Hindlimb muscle (tissue), 1 donor: ENCODE measurements around the gene C15orf40. TPM values are rescaled to one million over a fixed set of nuclear protein-coding genes. Genes with fewer than 3 reads are reported as not detected.
"Not testable (repeated sequence)": the region's sequence is repeated elsewhere in the genome, so short reads cannot be mapped to it uniquely, and the experiment has no call there.

Experiments
- DNase-seq: peaks from one replicate; pipeline ENCODE4 v3.0.0-alpha.2; 2013
- polyA plus RNA-seq: library from polyadenylated mRNA; unstranded; fragments of 120-200 nt; gene quantifications from one replicate; pipeline ENCODE4 v1.2.1, GENCODE V29; 2013; ENCODE audit not compliant: insufficient read length

C15orf40 gene
- polyA plus RNA-seq, 1 donor: 17.9 TPM

- no peak for DNase-seq
These were observed 59.8 kb downstream of the C15orf40 start for GRCh38 chr15:82951472-82952157.

GRCh38 chr15:82950746-82951370 lies 60.6 kb downstream of the C15orf40 start:
- no peak for DNase-seq

DNA sequence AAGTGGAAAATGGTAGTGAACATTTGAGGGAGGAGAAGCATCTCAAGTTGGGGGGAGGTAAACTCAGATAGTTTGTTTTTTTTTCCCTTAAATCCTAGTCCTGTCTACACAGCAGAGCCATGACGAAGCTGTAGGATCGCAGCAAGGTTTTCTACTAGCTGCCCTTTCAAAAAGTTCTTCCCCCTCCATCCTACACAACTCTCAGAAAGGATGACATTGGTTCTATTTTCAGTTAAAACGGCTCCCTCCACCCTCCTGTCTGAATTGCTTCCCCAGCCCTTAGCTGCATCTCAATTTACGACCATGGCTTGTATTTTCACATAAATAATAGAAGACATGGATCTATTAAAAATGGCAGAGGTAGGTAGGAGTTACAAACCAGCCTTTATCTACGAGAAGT lies 61.1 kb downstream of the C15orf40 start:
- DNase-seq: no peak

DNA sequence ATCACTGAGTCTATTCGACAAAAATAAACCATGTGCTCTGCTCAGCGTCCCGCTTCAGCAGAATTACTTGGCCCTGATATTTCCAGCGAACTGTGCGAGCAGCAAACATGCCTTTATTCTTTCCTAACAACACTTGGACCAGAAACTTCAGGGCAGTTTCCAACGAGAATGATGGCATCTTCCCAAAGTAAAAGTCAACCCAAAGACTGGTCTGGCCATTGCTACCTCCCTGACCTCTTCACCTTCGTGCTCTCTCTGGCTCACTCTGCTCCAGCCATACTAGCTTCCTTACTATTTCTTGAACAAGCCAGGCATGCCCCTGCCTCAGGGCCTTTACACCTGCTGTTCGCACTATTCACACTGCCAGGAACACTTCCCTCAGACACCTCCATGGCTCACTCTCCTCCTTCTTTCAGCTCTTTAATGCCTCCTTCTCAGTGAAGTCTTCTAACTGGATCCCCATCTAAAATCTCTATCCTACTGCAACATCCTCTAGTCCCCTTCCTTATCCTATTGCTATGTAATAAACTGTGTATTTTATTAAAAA lies 65.2 kb downstream of the C15orf40 start:
- no peak for DNase-seq

DNA sequence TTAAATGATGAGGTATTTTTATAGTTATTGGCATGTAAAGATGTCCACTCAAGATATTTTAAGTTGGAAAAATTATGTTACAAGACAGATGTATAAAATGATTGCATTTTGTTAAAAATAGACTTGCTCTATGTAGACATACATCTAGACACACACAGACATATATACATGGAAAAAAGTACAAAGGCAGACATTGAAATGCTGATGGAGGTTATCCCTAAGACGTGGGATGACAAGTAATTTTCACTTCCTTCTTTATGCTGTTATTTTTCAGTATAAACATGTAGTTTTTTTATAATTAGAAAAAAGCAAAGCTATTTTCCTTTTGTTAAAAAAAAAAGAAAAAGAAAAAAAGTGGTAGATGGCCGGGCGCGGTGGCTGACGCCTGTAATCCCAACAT lies 66.1 kb downstream of the C15orf40 start:
- DNase-seq: no peak

DNA sequence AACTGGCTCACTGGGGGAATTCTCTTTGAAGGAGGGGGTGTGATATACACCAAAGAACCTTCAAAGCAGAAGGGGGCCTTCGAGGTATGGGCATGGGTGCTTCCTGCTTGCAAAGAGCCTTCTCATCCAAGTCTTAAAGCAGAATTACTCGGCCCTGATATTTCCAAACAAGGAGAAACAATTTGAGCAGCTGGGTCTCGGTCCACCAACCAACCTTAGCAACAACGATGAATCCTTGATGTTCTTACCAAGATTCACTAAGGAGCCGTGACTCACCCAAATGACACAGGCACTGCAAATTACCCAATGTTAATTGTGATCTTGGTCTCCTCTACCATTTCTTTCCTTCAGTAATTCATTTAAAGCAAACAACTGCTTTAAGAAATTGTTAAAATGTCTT lies 66.6 kb downstream of the C15orf40 start:
- DNase-seq: no peak

GRCh38 chr15:82944056-82944455 lies 67.4 kb downstream of the C15orf40 start:
- DNase-seq: no peak

DNA sequence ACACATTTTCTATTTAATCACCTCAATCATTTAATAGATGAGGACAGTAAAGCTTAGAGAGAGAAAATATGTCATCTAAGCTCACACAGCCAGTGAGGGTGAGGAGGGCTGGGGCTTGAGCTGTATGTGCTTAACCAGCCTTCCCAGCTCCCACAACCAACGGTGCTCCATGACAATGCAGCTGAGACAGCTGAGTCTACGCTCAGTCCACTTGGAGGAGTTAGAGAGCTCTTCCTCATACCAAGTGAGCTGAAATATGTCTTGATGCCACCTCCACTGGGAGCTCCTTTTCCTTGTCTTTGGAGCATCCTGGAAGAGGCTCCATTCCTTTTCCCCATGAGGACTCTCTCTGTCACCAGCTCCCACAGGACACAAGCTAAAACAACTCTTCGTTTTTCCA lies 68.3 kb downstream of the C15orf40 start:
- no peak for DNase-seq

GRCh38 chr15:82942691-82943090 lies 68.7 kb downstream of the C15orf40 start:
- DNase-seq: no peak

- DNase-seq: not testable (repeated sequence)
These were observed 71.8 kb downstream of the C15orf40 start for GRCh38 chr15:82939678-82940077.

Other genes starting within 250 kb of the C15orf40 start
- gene FSD2, start 205.6 kb downstream of the C15orf40 start, polyA plus RNA-seq: 44.5 TPM
- gene WHAMM, start 202.0 kb downstream of the C15orf40 start, polyA plus RNA-seq: 10.8 TPM
- 22.4 TPM for gene HOMER2, start 58.9 kb downstream of the C15orf40 start, polyA plus RNA-seq
- gene RAMAC, start 25.4 kb downstream of the C15orf40 start, polyA plus RNA-seq: 27.2 TPM
- gene BTBD1, start 55.6 kb upstream of the C15orf40 start, polyA plus RNA-seq: 134 TPM
- gene TM6SF1, start 96.0 kb upstream of the C15orf40 start, polyA plus RNA-seq: 57.6 TPM
- 41.1 TPM for gene HDGFL3, start 196.2 kb upstream of the C15orf40 start, polyA plus RNA-seq